IMR-90 (cell line): ENCODE measurements around the gene ZAP70. TPM values are rescaled to one million over a fixed set of nuclear protein-coding genes. Genes with fewer than 3 reads are reported as not detected.

Source experiments
- ATAC-seq: fragments of 200-7000 bp; cut with Tn5 transposase; 2 replicates; pipeline ENCODE4 v1.9.1; 2020; ENCODE audit warnings: low read depth, mild to moderate bottlenecking, moderate library complexity
- BruUV-seq: library from RNA; stranded (reverse); fragments of 400-500 nt; replicated peaks from 2 replicates; lab custom pipeline; 2021; lab: Mats Ljungman, UMichigan
- CTCF ChIA-PET: fragments of 300-600 bp; formaldehyde crosslinking; extraction: SDS; loops from one replicate; lab custom pipeline; 2021; ENCODE audit warnings: antibody characterized with exemption; lab: Yijun Ruan, JAX
- POLR2A ChIA-PET: fragments of 300-600 bp; sonication (Branson Sonifier 250); formaldehyde crosslinking; loops from one replicate; lab custom pipeline; 2022; ENCODE audit warnings: antibody characterized with exemption; ENCODE audit not compliant: unreplicated experiment; lab: Charles Lee
- DNase-seq: peaks from one replicate; pipeline ENCODE4 v3.0.0; 2013
- H2AFZ ChIP-seq: replicated peaks from 2 replicates; pipeline ENCODE3; 2013; ENCODE audit warnings: low read length, mild to moderate bottlenecking; ENCODE audit not compliant: poor library complexity
- H2AK5ac ChIP-seq: 2 replicates; pipeline ENCODE4 v1.6.1; 2013; ENCODE audit warnings: low read depth, low read length, inconsistent platforms
- H2AK9ac ChIP-seq: replicated peaks from 2 replicates; pipeline ENCODE3; 2013; ENCODE audit warnings: mild to moderate bottlenecking, low read depth, low read length, moderate library complexity; ENCODE audit not compliant: poor library complexity
- H2BK120ac ChIP-seq: 2 replicates; pipeline ENCODE4 v1.6.1; 2013; ENCODE audit warnings: low read depth, low read length, inconsistent platforms
- H2BK15ac ChIP-seq: 3 replicates; pipeline ENCODE4 v1.6.1; 2013; ENCODE audit warnings: low read depth, low read length, inconsistent platforms
- H2BK20ac ChIP-seq: 2 replicates; pipeline ENCODE4 v1.6.1; 2013; ENCODE audit warnings: low read depth, mild to moderate bottlenecking, inconsistent platforms, low read length, moderate library complexity
- H2BK5ac ChIP-seq: 2 replicates; pipeline ENCODE4 v1.6.1; 2013; ENCODE audit warnings: mild to moderate bottlenecking, low read depth, low read length, inconsistent platforms; ENCODE audit not compliant: poor library complexity, severe bottlenecking
- H3K14ac ChIP-seq: replicated peaks from 2 replicates; pipeline ENCODE4 v1.6.1; 2013; ENCODE audit warnings: low read depth, low read length, inconsistent platforms
- H3K18ac ChIP-seq: 2 replicates; pipeline ENCODE4 v1.6.1; 2013; ENCODE audit warnings: low read depth, low read length, control low read depth
- H3K23ac ChIP-seq: 2 replicates; pipeline ENCODE4 v1.6.1; 2013; ENCODE audit warnings: low read depth, low read length, inconsistent platforms
- H3K27ac ChIP-seq: 2 replicates; pipeline ENCODE4 v1.5.1; 2013; ENCODE audit warnings: mild to moderate bottlenecking, control low read depth, low read length; ENCODE audit not compliant: insufficient read depth
- H3K27me3 ChIP-seq: 2 replicates; pipeline ENCODE4 v1.6.1; 2013; ENCODE audit warnings: low read length; ENCODE audit not compliant: control insufficient read depth, insufficient read depth
- H3K36me3 ChIP-seq: 2 replicates; pipeline ENCODE4 v1.6.1; 2013; ENCODE audit warnings: low read length, mixed read lengths; ENCODE audit not compliant: control insufficient read depth, insufficient read depth
- H3K4ac ChIP-seq: 2 replicates; pipeline ENCODE4 v1.6.1; 2013; ENCODE audit warnings: low read depth, low read length, inconsistent platforms
- H3K4me1 ChIP-seq: 2 replicates; pipeline ENCODE4 v1.6.1; 2013; ENCODE audit warnings: low read length, mixed read lengths; ENCODE audit not compliant: control insufficient read depth, insufficient read depth
- H3K4me2 ChIP-seq: 2 replicates; pipeline ENCODE4 v1.6.1; 2013; ENCODE audit warnings: low read depth, mild to moderate bottlenecking, control low read depth, low read length, moderate library complexity
- H3K4me3 ChIP-seq: 2 replicates; pipeline ENCODE4 v1.5.1; 2013; ENCODE audit warnings: low read depth, mild to moderate bottlenecking, control low read depth, low read length, moderate library complexity; ENCODE audit not compliant: insufficient read depth
- H3K56ac ChIP-seq: 2 replicates; pipeline ENCODE4 v1.6.1; 2013; ENCODE audit warnings: low read length, inconsistent platforms; ENCODE audit not compliant: insufficient read depth; ENCODE audit errors: extremely low read depth
- H3K79me1 ChIP-seq, 2 experiments: 2 replicates each; pipeline ENCODE4 v1.6.1; 2013; ENCODE audit warnings: low read length in 2 of 2, inconsistent platforms in 1 of 2, low read depth in 1 of 2
- H3K9ac ChIP-seq: 2 replicates; pipeline ENCODE4 v1.6.1; 2013; ENCODE audit warnings: low read depth, low read length, control low read depth
- H3K9me1 ChIP-seq: 2 replicates; pipeline ENCODE4 v1.6.1; 2013; ENCODE audit warnings: low read length, inconsistent platforms; ENCODE audit not compliant: insufficient read depth
- H3K9me3 ChIP-seq: 2 replicates; pipeline ENCODE4 v1.6.1; 2013; ENCODE audit warnings: low read length; ENCODE audit not compliant: control insufficient read depth, insufficient read depth
- H4K20me1 ChIP-seq: 2 replicates; pipeline ENCODE4 v1.6.1; 2013; ENCODE audit warnings: low read length, inconsistent platforms; ENCODE audit not compliant: insufficient read depth
- H4K5ac ChIP-seq: 2 replicates; pipeline ENCODE4 v1.6.1; 2013; ENCODE audit warnings: mild to moderate bottlenecking, low read depth, low read length, control low read depth
- H4K8ac ChIP-seq, 2 experiments: 2 replicates each; pipeline ENCODE4 v1.6.1; 2013; ENCODE audit warnings: low read depth in 2 of 2, low read length in 2 of 2, control low read depth in 1 of 2, inconsistent platforms in 1 of 2
- H4K91ac ChIP-seq: 2 replicates; pipeline ENCODE4 v1.6.1; 2013; ENCODE audit warnings: low read depth, low read length, inconsistent platforms; ENCODE audit not compliant: insufficient read depth
- BHLHE40 ChIP-seq: fragments of 150-350 bp; IDR thresholded peaks from 2 replicates; pipeline ENCODE4 v1.6.1; 2016; ENCODE audit warnings: mild to moderate bottlenecking, low read depth, low read length
- FOS ChIP-seq: fragments of 150-350 bp; IDR thresholded peaks from 2 replicates; pipeline ENCODE4 v1.6.1; 2016; ENCODE audit warnings: low read depth, low read length
- NFE2L2 ChIP-seq: fragments of 150-350 bp; IDR thresholded peaks from 2 replicates; pipeline ENCODE4 v1.6.1; 2016; ENCODE audit warnings: low read depth, mild to moderate bottlenecking, low read length
- POLR2A ChIP-seq: IDR thresholded peaks from 2 replicates; pipeline ENCODE4 v1.6.1; 2012; ENCODE audit warnings: mild to moderate bottlenecking, low read depth, low read length
- RAD21 ChIP-seq: IDR thresholded peaks from 2 replicates; pipeline ENCODE4 v1.6.1; 2012; ENCODE audit warnings: low read length, improper control_type of control experiment
- WGBS, 2 experiments: methylation state at CpG; one replicate each; pipeline versions ENCODE4 v1.1.5 to v1.1.7; 2013; ENCODE audit warnings: missing lambda C conversion rate in 2 of 2; ENCODE audit not compliant: insufficient read length in 1 of 2; ENCODE audit errors: extremely low coverage in 2 of 2; 5-methylcytosine and 5-hydroxymethylcytosine counted together
- dilution Hi-C: fragments of 300-500 bp; cut with HindIII; formaldehyde crosslinking; loops from one replicate; pipeline ENCODE4 v1.14.3; 2018; ENCODE audit warnings: low sequenced_read_pairs; ENCODE audit not compliant: unreplicated experiment
- in situ Hi-C: fragments of 300-500 bp; cut with MboI; formaldehyde crosslinking; loops from 3 replicates; pipeline ENCODE4 v1.14.3; 2019; ENCODE audit warnings: low sequenced_read_pairs, inconsistent platforms, mixed read lengths
- intact Hi-C: fragments of 100-400 bp; cut with micrococcal nuclease; formaldehyde crosslinking; loops from 2 replicates; pipeline ENCODE4 v1.10.0; 2022
- polyA plus RNA-seq, 3 experiments: library from polyadenylated mRNA; depleted of rRNA; stranded (reverse); fragments of >200 nt; gene quantifications; 2 replicates each; pipeline ENCODE4 v1.2.3, GENCODE V29; 2012; ENCODE audit warnings: low replicate concordance in 1 of 3
- total RNA-seq: library from RNA; depleted of rRNA; stranded (reverse); fragments of >200 nt; gene quantifications from 2 replicates; pipeline ENCODE4 v1.2.3, GENCODE V29; 2012
- TF ChIP-seq, protein P1 (sequence below): fragments of 150-350 bp; IDR thresholded peaks from 2 replicates; pipeline ENCODE4 v1.6.1; 2017; ENCODE audit warnings: mild to moderate bottlenecking, antibody characterized with exemption, low read length, low read depth

The ZAP70 gene
- total and polyA plus RNA-seq, 2 of the 4 experiments (the other 2 are of a cell fraction), result under 0.01 to 0.09 TPM

DNA sequence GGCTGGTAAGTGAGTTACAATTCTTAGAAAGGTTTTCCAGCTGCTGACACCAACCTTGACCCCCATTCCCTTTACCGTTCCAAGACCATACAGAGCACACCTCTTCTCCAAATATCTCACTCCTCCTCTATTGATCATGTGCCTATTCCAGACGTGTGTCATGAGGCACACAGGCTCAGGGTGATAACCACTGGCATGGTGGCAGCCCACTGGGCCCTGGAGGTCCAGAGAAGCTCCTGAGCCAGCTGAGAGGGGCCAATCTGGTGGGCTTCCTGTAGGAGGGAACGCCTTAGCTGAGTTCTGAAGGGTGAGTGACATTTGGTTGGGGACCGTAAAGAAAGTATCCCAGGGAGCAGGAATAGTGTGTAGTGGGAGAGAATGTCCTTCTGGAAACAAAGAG is 28.3 kb downstream of the ZAP70 start:
- no peaks in the 10 kb centered on the region for H3K79me1 ChIP-seq
- no peak overlapping the region for H2AK9ac ChIP-seq
- no peak overlapping the region for H2AFZ ChIP-seq
- no CpG with 5 or more reads among the region's 4 CpGs for WGBS, 2 experiments
- BruUV-seq, result no TSS peak
- no peak overlapping the region for H3K23ac ChIP-seq
- no peak overlapping the region for H3K9ac ChIP-seq
- H3K4me1 ChIP-seq, result peaks cover 4% of the 10 kb centered on the region; the same call in 1 of the 2 replicates
- H4K20me1 ChIP-seq, result no peaks in the 10 kb centered on the region
- no peak overlapping the region for H4K91ac ChIP-seq
- no peak overlapping the region for H3K4me3 ChIP-seq
- H3K36me3 ChIP-seq, result 0 out of 2 replicates have a peak, but pooled peaks cover 2% of the 10 kb centered on the region
- H3K4ac ChIP-seq, result no peak overlapping the region
- no peak overlapping the region for H3K4me2 ChIP-seq
- CTCF ChIA-PET, result interaction anchor here (1.4 kb wide), 1 partner anchor 643 kb away, joined by 9 read pairs; no protein-coding TSS in a partner anchor
- no peak overlapping the region for H2BK5ac ChIP-seq
- H4K8ac ChIP-seq, result no peak overlapping the region
- no peak for TF ChIP-seq RAD21
- no peak for TF ChIP-seq POLR2A
- TF ChIP-seq BHLHE40, result no peak
- TF ChIP-seq, protein P1, sequence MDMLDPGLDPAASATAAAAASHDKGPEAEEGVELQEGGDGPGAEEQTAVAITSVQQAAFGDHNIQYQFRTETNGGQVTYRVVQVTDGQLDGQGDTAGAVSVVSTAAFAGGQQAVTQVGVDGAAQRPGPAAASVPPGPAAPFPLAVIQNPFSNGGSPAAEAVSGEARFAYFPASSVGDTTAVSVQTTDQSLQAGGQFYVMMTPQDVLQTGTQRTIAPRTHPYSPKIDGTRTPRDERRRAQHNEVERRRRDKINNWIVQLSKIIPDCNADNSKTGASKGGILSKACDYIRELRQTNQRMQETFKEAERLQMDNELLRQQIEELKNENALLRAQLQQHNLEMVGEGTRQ, result no peak
- no peak for TF ChIP-seq NFE2L2
- TF ChIP-seq FOS, result no peak
- no peak overlapping the region for H2BK120ac ChIP-seq
- H3K27me3 ChIP-seq, result no peaks in the 10 kb centered on the region; the same call in 1 of the 2 replicates
- in situ Hi-C loops, result no loop called here
- H2BK15ac ChIP-seq, result no peak overlapping the region
- no peak overlapping the region for H3K56ac ChIP-seq
- H3K14ac ChIP-seq, result no peak overlapping the region
- intact Hi-C loops, result no loop called here
- H3K9me3 ChIP-seq, result no peaks in the 10 kb centered on the region
- H3K9me1 ChIP-seq, result no peaks in the 10 kb centered on the region
- dilution Hi-C loops, result no loop called here
- no peak overlapping the region for H4K5ac ChIP-seq
- ATAC-seq, result no peak
- no peak overlapping the region for H2AK5ac ChIP-seq
- DNase-seq, result no peak
- POLR2A ChIA-PET, result no interaction called here
- no peak overlapping the region for H3K18ac ChIP-seq
- no peak overlapping the region for H2BK20ac ChIP-seq
- no peak overlapping the region for H3K27ac ChIP-seq
